Measurements from ENCODE around the gene LMLN. TPM values are rescaled to one million over a fixed set of nuclear protein-coding genes. Genes with fewer than 3 reads are reported as not detected.

Gene LMLN
- total RNA-seq, 1 donor from 2014 or later = 7.7 TPM

GRCh38 chr3:198018416-198018815, 58.4 kb downstream of the LMLN start:
- Mint-ChIP-seq H3K4me3 (ENCODE audit: unreplicated experiment) (no peak overlapping the region), H3K27me3 (ENCODE audit: low read depth) (no peaks in the 10 kb centered on the region), H3K9me3 (ENCODE audit: low read depth) (no peaks in the 10 kb centered on the region), H3K36me3 (ENCODE audit: low read depth) (peaks cover 4% of the 10 kb centered on the region), H3K27ac (ENCODE audit: unreplicated experiment) (no peak overlapping the region), H3K4me1 (ENCODE audit: low read depth) (no peaks in the 10 kb centered on the region)
- no peak for TF ChIP-seq CTCF (IDR thresholded peaks at IDR 0.05)
- no peak for DNase-seq (ENCODE audit: low spot score)

GRCh38 chr3:198019115-198019514, 59.1 kb downstream of the LMLN start:
- Mint-ChIP-seq H3K36me3 (ENCODE audit: low read depth) (peaks cover 4% of the 10 kb centered on the region), H3K27me3 (ENCODE audit: low read depth) (no peaks in the 10 kb centered on the region), H3K4me3 (ENCODE audit: unreplicated experiment) (no peak overlapping the region), H3K4me1 (ENCODE audit: low read depth) (no peaks in the 10 kb centered on the region), H3K27ac (ENCODE audit: unreplicated experiment) (no peak overlapping the region), H3K9me3 (ENCODE audit: low read depth) (no peaks in the 10 kb centered on the region)
- TF ChIP-seq CTCF (IDR thresholded peaks at IDR 0.05) = no peak
- no peak for DNase-seq (ENCODE audit: low spot score)

- Mint-ChIP-seq H3K27ac (ENCODE audit: unreplicated experiment) (no peak overlapping the region), H3K9me3 (ENCODE audit: low read depth) (no peaks in the 10 kb centered on the region), H3K36me3 (ENCODE audit: low read depth) (peaks cover 4% of the 10 kb centered on the region), H3K27me3 (ENCODE audit: low read depth) (no peaks in the 10 kb centered on the region), H3K4me3 (ENCODE audit: unreplicated experiment) (no peak overlapping the region), H3K4me1 (ENCODE audit: low read depth) (no peaks in the 10 kb centered on the region)
- DNase-seq (ENCODE audit: low spot score) = no peak
- no peak for TF ChIP-seq CTCF (IDR thresholded peaks at IDR 0.05)
Measured at GRCh38 chr3:198021320-198021719, 61.3 kb downstream of the LMLN start.

GRCh38 chr3:198022604-198023003, 62.6 kb downstream of the LMLN start:
- H3K4me3 Mint-ChIP-seq (ENCODE audit: unreplicated experiment) = no peak overlapping the region
- no peaks in the 10 kb centered on the region for H3K27me3 Mint-ChIP-seq (ENCODE audit: low read depth)
- TF ChIP-seq CTCF (IDR thresholded peaks at IDR 0.05) = no peak
- peaks cover 7% of the 10 kb centered on the region for H3K36me3 Mint-ChIP-seq (ENCODE audit: low read depth)
- H3K4me1 Mint-ChIP-seq (ENCODE audit: low read depth) = no peaks in the 10 kb centered on the region
- H3K9me3 Mint-ChIP-seq (ENCODE audit: low read depth) = no peaks in the 10 kb centered on the region
- no peak for DNase-seq (ENCODE audit: low spot score)
- no peak overlapping the region for H3K27ac Mint-ChIP-seq (ENCODE audit: unreplicated experiment)

- H3K36me3 Mint-ChIP-seq (ENCODE audit: low read depth) = peaks cover 7% of the 10 kb centered on the region
- no peak overlapping the region for H3K27ac Mint-ChIP-seq (ENCODE audit: unreplicated experiment)
- no peaks in the 10 kb centered on the region for H3K9me3 Mint-ChIP-seq (ENCODE audit: low read depth)
- no peak for DNase-seq (ENCODE audit: low spot score)
- no peaks in the 10 kb centered on the region for H3K27me3 Mint-ChIP-seq (ENCODE audit: low read depth)
- TF ChIP-seq CTCF (IDR thresholded peaks at IDR 0.05) = no peak
- no peak overlapping the region for H3K4me3 Mint-ChIP-seq (ENCODE audit: unreplicated experiment)
- peaks cover 9% of the 10 kb centered on the region for H3K4me1 Mint-ChIP-seq (ENCODE audit: low read depth)
Measured at GRCh38 chr3:198025644-198026043, 65.6 kb downstream of the LMLN start.

All from chondrocyte (in vitro differentiated cells).